ENCODE measurements around the gene MYADM. TPM values are rescaled to one million over a fixed set of nuclear protein-coding genes. Genes with fewer than 3 reads are reported as not detected.

The MYADM gene
- total RNA-seq, 1 experiment from 2014 or later: 78.6 TPM

- no peak for TF ChIP-seq ZNF532 (CRISPR knock-in tag; IDR thresholded peaks at IDR 0.05; ENCODE audit: borderline replicate concordance)
- TF ChIP-seq ZSCAN18 (CRISPR knock-in tag; IDR thresholded peaks at IDR 0.05): no peak
- TF ChIP-seq JUN (CRISPR knock-in tag; IDR thresholded peaks at IDR 0.05): no peak
These were observed 24.8 kb downstream of the MYADM start (continued) for GRCh38 chr19:53892301-53892980.

- Mint-ChIP-seq H3K4me1 (peaks cover 35% of the 10 kb centered on the region), H3K9me3 (no peaks in the 10 kb centered on the region), H3K27me3 (ENCODE audit: low read depth) (peaks cover 2% of the 10 kb centered on the region; the same call in 1 of the 2 replicates), H3K36me3 (peaks cover 8% of the 10 kb centered on the region), H3K4me3 (no peak overlapping the region), H3K27ac (peak overlapping the region; percentile 91; the same call in 1 of the 2 replicates)
- CTCF ChIA-PET: interaction anchor here (0.9 to 2.1 kb wide), 4 partner anchors 10 to 55 kb away, joined by 4 to 7 read pairs (median 4); partner anchors contain the start of gene PRKCG
- POLR2A ChIA-PET: interaction anchor here (0.9 to 2.2 kb wide), 3 partner anchors 11 to 137 kb away, joined by 3 to 5 read pairs (median 5); partner anchors contain the start of gene PRKCG
- ATAC-seq: peak; percentile 61
- peak; percentile 69 for DNase-seq (ENCODE audit: low spot score)
- no peak for TF ChIP-seq STAT6 (CRISPR knock-in tag; conservative IDR thresholded peaks at IDR 0.05; ENCODE audit: low read depth)
- TF ChIP-seq ATF6 (CRISPR knock-in tag; IDR thresholded peaks at IDR 0.05): no peak
- no peak for TF ChIP-seq ZNF512 (CRISPR knock-in tag; IDR thresholded peaks at IDR 0.05; ENCODE audit: borderline replicate concordance)
- no peak for TF ChIP-seq ZNF281 (CRISPR knock-in tag; IDR thresholded peaks at IDR 0.05)
- TF ChIP-seq HMGXB4 (CRISPR knock-in tag; IDR thresholded peaks at IDR 0.05): no peak
- TF ChIP-seq ATF2 (CRISPR knock-in tag; IDR thresholded peaks at IDR 0.05; ENCODE audit: borderline replicate concordance, low read depth): no peak
- TF ChIP-seq TP53 (CRISPR knock-in tag; IDR thresholded peaks at IDR 0.05): no peak
- TF ChIP-seq ZNF219 (CRISPR knock-in tag; IDR thresholded peaks at IDR 0.05; ENCODE audit: borderline replicate concordance): no peak
- TF ChIP-seq ESRRA (CRISPR knock-in tag; IDR thresholded peaks at IDR 0.05; ENCODE audit: borderline replicate concordance): no peak
- TF ChIP-seq TEAD4 (CRISPR knock-in tag; IDR thresholded peaks at IDR 0.05): no peak
These were observed 25.3 kb downstream of the MYADM start for GRCh38 chr19:53892981-53893325.

Measured in WTC11 (cell line).